Activated CD4-positive, alpha-beta T cell treated with anti-CD3 and anti-CD28 coated beads, Interleukin-2, amount 10 ng/mL, durations not matched to agents 24 days and 14 days (primary cell): Measurements from ENCODE around the gene PARVA. TPM values are rescaled to one million over a fixed set of nuclear protein-coding genes. Genes with fewer than 3 reads are reported as not detected.

Source experiments
- DNase-seq: peaks from one replicate; pipeline ENCODE4 v3.0.0; 2022
- H3K27ac Mint-ChIP-seq: one replicate; pipeline ENCODE4 v1.8.0; 2022; ENCODE audit warnings: mild to moderate bottlenecking, mixed read lengths
- H3K27me3 Mint-ChIP-seq: one replicate; pipeline ENCODE4 v1.8.0; 2022; ENCODE audit warnings: mixed read lengths
- H3K36me3 Mint-ChIP-seq: one replicate; pipeline ENCODE4 v1.8.0; 2022; ENCODE audit warnings: low read depth, mild to moderate bottlenecking, mixed read lengths
- H3K4me1 Mint-ChIP-seq: one replicate; pipeline ENCODE4 v1.8.0; 2021; ENCODE audit warnings: mixed read lengths
- H3K4me3 Mint-ChIP-seq: one replicate; pipeline ENCODE4 v1.8.0; 2022; ENCODE audit warnings: mild to moderate bottlenecking, moderate library complexity, mixed read lengths
- H3K9me3 Mint-ChIP-seq: one replicate; pipeline ENCODE4 v1.8.0; 2021; ENCODE audit warnings: mixed read lengths
- intact Hi-C: fragments of 100-400 bp; cut with micrococcal nuclease; formaldehyde crosslinking; loops from one replicate; pipeline ENCODE4 v1.15.1; 2023
- total RNA-seq: library from RNA; stranded (reverse); gene quantifications from 2 replicates; pipeline ENCODE4 v1.2.3, GENCODE V29; 2022

PARVA gene
- total RNA-seq, 1 donor from 2014 or later, result not detected

DNA sequence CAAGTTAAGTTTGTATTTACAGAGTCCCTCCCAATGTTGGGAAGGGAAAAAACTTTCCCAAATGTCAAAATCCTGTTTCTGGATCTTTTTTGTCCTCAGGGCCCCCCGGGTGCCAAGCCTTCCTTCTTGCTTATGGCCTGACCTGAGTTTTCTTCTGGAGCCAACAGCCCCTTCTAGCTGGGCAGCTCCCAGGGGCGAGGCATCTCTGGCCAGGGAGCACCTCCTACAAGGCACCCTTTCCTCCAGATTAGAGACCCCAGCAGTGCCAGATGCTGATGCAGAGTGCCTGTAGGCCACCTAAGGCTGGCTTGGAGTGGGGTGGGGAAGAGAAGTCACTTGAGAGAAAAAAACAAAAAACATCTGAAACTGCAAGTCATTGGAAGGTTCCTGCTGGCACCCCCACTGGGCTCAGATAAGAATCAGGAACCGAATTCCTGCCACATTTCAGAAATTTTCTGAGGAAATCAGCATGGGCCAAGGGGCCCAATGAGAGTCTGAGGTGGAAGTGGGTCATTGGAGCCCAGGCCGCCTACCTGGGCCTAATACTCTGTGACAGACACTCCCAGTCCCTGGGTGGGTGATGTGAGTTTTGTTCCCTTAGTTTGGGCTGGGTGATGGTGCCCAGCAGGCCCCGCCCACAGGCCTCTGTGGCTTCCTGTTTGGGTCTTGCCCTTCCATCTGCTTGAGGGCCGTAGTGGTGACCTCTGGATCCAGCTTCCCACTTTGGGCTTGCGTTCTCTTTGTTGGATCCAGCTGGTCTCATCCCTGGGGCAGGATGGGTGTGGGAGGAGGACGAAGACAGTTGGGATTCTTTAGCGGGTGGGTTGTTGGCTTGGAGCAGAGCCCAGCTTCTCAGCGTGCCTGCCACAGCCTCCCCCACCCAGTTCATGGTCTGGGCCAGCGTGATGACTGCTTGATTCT, 40.6 kb downstream of the PARVA start:
- no peak overlapping the region for H3K4me3 Mint-ChIP-seq
- H3K27me3 Mint-ChIP-seq, result peaks cover 15% of the 10 kb centered on the region
- DNase-seq, result no peak
- H3K4me1 Mint-ChIP-seq, result no peaks in the 10 kb centered on the region
- intact Hi-C loops, result no loop called here
- no peaks in the 10 kb centered on the region for H3K36me3 Mint-ChIP-seq
- H3K27ac Mint-ChIP-seq, result no peak overlapping the region
- H3K9me3 Mint-ChIP-seq, result no peaks in the 10 kb centered on the region

DNA sequence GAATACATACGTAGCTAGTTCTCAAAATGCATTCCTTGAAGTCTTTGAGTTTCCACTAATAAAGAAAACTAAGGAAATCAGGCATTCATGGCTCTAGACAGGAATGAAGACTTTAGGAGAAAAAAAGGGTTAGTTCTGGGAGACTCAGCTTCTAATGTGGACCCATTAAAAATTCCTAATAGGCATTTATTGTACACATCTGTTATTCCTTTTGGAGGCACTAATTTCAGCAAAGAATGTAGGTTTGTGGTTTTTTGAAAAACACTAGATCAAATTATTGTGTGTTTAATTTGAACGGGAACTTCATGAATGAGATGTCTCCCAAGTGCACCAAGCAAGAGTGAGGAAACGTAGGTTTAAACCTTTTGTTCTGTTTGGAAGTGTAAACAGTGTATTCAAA, 42.7 kb downstream of the PARVA start:
- Mint-ChIP-seq H3K36me3 (no peaks in the 10 kb centered on the region), H3K4me3 (no peak overlapping the region), H3K4me1 (no peaks in the 10 kb centered on the region), H3K27ac (no peak overlapping the region), H3K9me3 (no peaks in the 10 kb centered on the region), H3K27me3 (peaks cover 15% of the 10 kb centered on the region)
- intact Hi-C loops, result no loop called here
- DNase-seq, result no peak

DNA sequence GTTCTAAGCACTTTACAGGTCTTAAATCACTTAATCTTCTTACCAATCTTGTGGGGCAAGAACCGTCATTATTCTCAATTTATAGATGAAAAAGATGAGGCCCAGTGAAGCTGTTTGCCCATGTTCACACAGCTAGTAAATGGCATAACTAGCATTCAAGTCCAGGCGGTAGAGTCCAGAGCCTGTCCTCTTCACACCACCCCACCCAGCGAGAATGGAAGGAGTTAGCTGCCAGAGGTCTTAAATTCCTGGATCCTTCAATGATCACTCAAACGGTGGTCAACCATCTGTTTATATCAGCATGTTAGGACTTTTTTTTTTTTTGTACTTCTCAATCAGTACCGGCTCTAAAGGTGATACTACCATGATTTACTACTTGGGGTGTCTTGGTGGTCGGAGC, 43.3 kb downstream of the PARVA start:
- intact Hi-C loops, result no loop called here
- Mint-ChIP-seq H3K36me3 (no peaks in the 10 kb centered on the region), H3K27me3 (peaks cover 17% of the 10 kb centered on the region), H3K4me3 (no peak overlapping the region), H3K27ac (no peak overlapping the region), H3K4me1 (no peaks in the 10 kb centered on the region), H3K9me3 (no peaks in the 10 kb centered on the region)
- no peak for DNase-seq

DNA sequence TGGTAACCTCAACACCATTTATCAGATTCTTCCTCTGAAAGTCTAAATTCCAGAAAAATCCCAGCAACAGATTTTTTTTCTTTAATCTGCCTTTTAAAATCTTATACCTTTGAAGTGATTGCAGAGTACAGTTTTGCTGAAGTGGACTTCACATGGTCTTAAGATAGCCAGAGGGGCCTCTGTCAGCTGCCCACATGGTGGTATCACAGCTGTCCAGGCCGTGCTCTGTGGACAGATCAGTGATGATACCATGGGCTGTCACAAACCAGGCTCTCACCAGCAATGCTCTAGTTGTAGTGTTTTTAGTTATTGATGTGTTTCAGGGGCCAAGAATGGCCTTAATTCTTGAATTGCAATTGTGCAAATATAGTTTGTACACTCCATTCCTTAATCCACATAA, 44.0 kb downstream of the PARVA start:
- no peak overlapping the region for H3K27ac Mint-ChIP-seq
- H3K9me3 Mint-ChIP-seq, result no peaks in the 10 kb centered on the region
- DNase-seq, result no peak
- intact Hi-C loops, result no loop called here
- H3K4me3 Mint-ChIP-seq, result no peak overlapping the region
- no peaks in the 10 kb centered on the region for H3K4me1 Mint-ChIP-seq
- peaks cover 15% of the 10 kb centered on the region for H3K27me3 Mint-ChIP-seq
- no peaks in the 10 kb centered on the region for H3K36me3 Mint-ChIP-seq

DNA sequence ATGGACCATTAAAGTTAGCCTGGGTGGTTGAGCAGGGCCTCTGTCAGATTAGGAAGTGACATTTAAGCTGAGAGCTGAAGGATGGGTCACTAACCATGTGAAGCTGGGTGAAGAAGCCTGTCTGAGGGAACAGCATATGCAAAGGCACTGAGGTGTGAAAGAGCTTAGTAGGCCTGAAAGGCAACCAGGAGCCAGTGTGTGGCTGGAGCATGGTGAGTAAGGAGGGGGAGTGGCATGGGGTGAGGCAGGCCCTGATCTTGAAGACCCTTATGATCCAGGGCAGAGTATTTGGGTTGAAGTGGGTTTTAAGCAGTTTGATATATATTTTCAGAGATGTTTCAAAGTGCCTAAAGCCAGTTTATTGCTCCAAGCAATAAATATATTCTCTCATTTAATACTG, 48.8 kb downstream of the PARVA start:
- intact Hi-C loops, result no loop called here
- Mint-ChIP-seq H3K4me3 (no peak overlapping the region), H3K4me1 (no peaks in the 10 kb centered on the region), H3K27me3 (peaks cover 7% of the 10 kb centered on the region), H3K27ac (no peak overlapping the region), H3K9me3 (no peaks in the 10 kb centered on the region), H3K36me3 (no peaks in the 10 kb centered on the region)
- no peak for DNase-seq

DNA sequence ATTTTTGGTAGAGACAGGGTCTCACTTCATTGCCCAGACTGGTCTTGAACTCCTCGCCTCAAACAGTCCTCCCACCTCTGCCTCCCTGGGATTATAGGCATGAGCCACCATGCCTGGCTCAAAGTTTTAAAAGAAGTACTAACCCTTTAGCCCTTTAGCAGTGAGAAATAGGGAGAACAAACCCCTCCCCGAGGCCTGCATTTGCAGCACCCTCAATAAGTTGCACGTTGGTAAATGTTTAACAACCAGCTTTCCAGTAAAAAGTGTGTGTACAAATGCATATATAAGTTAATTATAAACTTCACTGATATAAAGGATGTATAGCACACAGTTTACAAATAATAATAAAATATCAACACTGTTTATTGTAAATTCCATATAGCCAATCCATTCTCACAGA, 51.8 kb downstream of the PARVA start:
- H3K4me3 Mint-ChIP-seq, result no peak overlapping the region
- intact Hi-C loops, result no loop called here
- DNase-seq, result no peak
- no peaks in the 10 kb centered on the region for H3K36me3 Mint-ChIP-seq
- H3K4me1 Mint-ChIP-seq, result no peaks in the 10 kb centered on the region
- H3K27me3 Mint-ChIP-seq, result peaks cover 2% of the 10 kb centered on the region
- H3K27ac Mint-ChIP-seq, result no peak overlapping the region
- no peaks in the 10 kb centered on the region for H3K9me3 Mint-ChIP-seq

DNA sequence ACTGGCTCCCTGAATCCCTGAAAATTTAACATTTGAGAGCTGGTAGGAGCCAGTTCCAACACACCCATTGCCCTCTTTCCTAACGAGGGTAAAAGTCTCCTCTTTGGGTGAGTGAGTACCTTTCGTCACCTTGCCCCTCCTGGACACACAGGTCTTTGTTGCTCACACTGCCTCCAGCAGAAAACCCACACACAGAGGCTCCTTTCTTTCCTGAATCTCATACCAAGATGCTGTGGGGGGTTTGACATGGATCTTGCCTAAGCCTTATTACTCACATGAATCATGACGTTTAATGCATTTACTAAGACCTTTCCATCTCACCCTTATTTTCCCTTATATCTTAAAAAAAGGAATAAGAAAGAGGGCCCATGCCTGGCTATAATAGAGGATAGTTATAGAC, 53.0 kb downstream of the PARVA start:
- no peaks in the 10 kb centered on the region for H3K9me3 Mint-ChIP-seq
- intact Hi-C loops, result no loop called here
- no peaks in the 10 kb centered on the region for H3K4me1 Mint-ChIP-seq
- no peak overlapping the region for H3K4me3 Mint-ChIP-seq
- H3K27me3 Mint-ChIP-seq, result peaks cover 8% of the 10 kb centered on the region
- H3K36me3 Mint-ChIP-seq, result no peaks in the 10 kb centered on the region
- DNase-seq, result no peak
- no peak overlapping the region for H3K27ac Mint-ChIP-seq

DNA sequence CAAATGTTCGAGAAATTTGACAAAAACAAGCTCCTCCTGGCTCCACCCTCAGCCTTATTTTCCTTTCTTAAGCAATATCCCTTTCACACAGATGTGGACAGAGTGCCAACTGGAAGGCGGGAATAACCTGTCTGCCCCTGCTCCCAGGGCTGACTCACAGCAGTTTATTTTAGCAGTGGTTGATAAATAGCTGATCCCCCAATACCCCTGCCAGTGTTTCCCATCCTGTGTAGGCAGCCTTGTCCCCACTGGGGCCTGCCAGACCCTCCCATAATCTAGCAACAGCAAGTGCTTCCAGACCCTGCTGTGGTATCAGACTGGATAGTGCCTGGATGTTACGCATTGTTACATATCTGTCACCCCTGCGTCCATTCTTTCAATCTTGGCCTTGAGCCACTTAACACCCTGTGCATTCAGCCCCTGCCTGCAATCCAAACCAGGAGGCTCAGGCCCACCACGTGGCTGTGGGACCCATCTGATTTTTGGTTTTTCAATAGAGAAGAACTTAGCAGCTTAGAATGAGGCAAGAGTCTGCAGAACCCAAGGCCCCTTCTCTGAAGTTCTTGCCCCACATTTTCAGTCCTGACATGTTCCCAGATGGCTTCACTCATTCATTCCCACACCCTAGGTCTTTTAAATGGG, 53.7 kb downstream of the PARVA start:
- Mint-ChIP-seq H3K27me3 (peaks cover 7% of the 10 kb centered on the region), H3K9me3 (no peaks in the 10 kb centered on the region), H3K36me3 (no peaks in the 10 kb centered on the region), H3K4me3 (no peak overlapping the region), H3K27ac (no peak overlapping the region), H3K4me1 (no peaks in the 10 kb centered on the region)
- intact Hi-C loops, result no loop called here
- DNase-seq, result no peak

DNA sequence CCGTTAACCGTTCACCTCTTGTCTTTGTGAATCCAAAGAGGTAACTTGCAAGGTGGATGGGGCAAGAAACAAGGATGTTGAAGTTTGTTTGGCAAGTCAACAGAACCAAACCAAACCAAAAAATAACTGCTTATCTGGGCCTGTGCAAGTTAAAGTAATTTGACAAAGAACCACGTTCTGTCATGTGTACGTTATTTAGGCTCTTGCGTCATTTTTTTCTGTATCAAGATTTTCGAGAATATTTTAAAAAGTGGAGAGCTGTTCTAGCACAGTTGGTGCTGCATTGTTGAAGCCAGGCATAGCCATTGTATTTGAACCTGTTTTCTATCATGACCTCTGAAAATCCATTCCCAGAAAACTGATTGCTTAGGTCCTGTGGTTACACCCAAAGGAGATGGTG, 55.1 kb downstream of the PARVA start:
- Mint-ChIP-seq H3K9me3 (no peaks in the 10 kb centered on the region), H3K4me1 (no peaks in the 10 kb centered on the region), H3K4me3 (no peak overlapping the region), H3K27me3 (peaks cover 7% of the 10 kb centered on the region), H3K36me3 (no peaks in the 10 kb centered on the region), H3K27ac (no peak overlapping the region)
- DNase-seq, result no peak
- intact Hi-C loops, result no loop called here

DNA sequence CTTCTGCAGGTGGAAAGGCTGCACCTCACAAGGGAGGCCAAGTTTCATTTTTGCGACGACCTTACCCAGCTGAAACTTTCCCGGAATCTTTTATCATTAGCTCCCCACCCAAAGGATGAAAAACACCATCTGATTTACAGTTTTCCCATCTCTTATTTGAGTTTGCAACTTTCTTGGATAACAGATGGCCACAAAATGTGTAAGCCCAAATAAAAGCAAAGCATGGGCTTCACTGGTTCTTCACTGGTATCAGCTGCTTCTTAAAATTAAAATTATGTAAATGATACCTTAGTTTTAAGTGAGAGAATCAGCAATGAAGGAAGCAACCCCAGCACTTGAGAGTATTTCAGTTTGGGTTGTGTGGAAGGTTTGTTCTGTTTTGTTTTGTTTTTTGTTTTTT, 55.8 kb downstream of the PARVA start:
- DNase-seq, result no peak
- Mint-ChIP-seq H3K4me1 (no peaks in the 10 kb centered on the region), H3K27ac (no peak overlapping the region), H3K36me3 (no peaks in the 10 kb centered on the region), H3K9me3 (no peaks in the 10 kb centered on the region), H3K27me3 (peaks cover 7% of the 10 kb centered on the region), H3K4me3 (no peak overlapping the region)
- intact Hi-C loops, result no loop called here

DNA sequence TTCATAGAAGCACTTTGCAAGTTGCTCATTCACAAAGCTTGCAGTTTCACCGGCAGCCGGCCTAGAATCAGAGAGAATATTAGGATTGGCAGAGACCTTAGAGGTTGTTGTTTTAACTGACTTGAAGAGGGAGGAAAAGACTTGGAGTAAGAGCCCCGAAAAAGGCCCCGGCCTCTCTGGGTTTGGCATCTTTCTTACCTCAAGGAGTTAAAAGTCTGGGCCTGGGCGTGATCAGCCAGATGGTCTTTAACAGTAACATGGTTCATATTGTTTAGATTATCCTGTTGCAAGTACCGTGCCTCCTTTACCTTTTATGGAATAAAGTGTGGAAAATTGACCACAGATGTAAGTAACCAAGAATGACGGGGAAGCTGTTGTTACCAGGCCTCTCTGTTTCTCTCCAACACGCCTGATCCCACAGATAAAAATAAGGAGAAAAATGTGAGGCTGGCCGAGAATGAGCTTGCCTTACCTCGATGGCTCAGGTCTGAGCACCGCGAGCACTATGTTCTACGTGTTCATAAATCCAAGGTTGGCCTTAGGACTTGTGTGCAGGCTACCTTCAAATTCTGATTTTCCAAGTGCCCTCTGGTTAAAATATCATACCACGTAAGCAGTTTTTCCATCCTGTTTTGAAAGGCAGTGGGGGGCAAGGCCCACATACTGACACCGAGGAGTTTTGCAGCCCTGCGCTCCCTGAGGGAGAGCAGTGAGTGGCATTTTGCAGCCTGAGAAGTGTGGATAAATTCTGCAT, 56.4 kb downstream of the PARVA start:
- H3K36me3 Mint-ChIP-seq, result no peaks in the 10 kb centered on the region
- peaks cover 7% of the 10 kb centered on the region for H3K27me3 Mint-ChIP-seq
- no peak overlapping the region for H3K27ac Mint-ChIP-seq
- intact Hi-C loops, result no loop called here
- DNase-seq, result no peak
- no peaks in the 10 kb centered on the region for H3K9me3 Mint-ChIP-seq
- H3K4me1 Mint-ChIP-seq, result no peaks in the 10 kb centered on the region
- H3K4me3 Mint-ChIP-seq, result no peak overlapping the region

DNA sequence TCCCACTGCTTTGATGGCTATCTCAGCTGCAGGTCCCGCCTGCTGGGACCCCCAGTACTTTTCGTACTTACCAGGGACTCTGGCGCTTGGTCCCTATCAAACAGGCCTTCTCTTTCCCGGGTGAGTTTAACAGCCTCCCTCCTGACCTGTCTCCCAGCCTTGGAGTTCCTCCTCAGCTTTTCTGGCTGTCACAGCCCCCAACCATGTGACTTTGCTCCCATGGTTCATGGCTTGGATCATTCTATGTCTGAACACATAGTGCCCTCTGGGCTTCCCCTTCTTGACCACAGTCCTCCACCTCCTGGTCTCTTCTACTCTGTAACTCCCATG, 56.9 kb downstream of the PARVA start:
- DNase-seq, result no peak
- H3K27ac Mint-ChIP-seq, result no peak overlapping the region
- H3K36me3 Mint-ChIP-seq, result no peaks in the 10 kb centered on the region
- H3K9me3 Mint-ChIP-seq, result no peaks in the 10 kb centered on the region
- H3K4me3 Mint-ChIP-seq, result no peak overlapping the region
- peaks cover 7% of the 10 kb centered on the region for H3K27me3 Mint-ChIP-seq
- intact Hi-C loops, result no loop called here
- no peaks in the 10 kb centered on the region for H3K4me1 Mint-ChIP-seq

DNA sequence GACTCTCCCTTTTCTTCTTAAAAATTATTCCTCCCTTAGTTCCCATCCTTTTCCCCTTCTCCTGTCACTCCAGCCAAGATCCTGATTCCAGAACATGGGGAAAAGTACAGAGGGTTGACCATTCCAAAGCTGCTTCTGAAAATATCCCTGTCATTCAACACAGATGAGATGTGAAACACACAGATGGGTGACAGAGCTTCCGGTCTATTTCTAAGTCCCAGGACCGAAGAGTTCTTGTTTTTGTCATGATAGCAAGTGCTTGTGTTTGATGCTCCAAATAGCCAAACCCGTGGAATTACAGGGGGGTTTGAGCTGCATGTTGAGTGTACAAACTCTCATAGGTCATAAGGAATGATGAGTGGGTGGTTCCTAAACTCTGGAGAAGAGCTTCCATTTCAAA, 57.9 kb downstream of the PARVA start:
- Mint-ChIP-seq H3K9me3 (no peaks in the 10 kb centered on the region), H3K27ac (no peak overlapping the region), H3K27me3 (peaks cover 7% of the 10 kb centered on the region), H3K36me3 (no peaks in the 10 kb centered on the region), H3K4me1 (no peaks in the 10 kb centered on the region), H3K4me3 (no peak overlapping the region)
- intact Hi-C loops, result no loop called here
- DNase-seq, result no peak

DNA sequence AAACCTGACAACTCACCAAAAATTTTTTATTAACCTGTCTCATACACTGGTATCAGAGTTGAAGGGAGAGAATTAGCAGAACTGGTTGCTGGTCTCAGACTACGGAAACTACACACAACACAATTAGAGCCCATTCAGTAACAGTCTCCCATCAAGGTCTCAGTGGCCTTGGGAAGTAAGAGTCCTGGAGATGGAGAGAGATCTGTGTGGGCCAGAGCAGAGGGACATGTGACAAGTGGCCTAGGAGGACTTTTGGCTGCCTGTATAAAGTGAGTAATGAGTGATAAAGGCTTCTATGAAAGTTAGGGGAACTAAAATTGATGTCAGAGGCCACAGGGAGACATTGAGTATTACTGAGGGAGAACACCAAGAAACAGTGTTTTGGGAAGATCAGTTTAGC, 58.9 kb downstream of the PARVA start:
- Mint-ChIP-seq H3K4me3 (no peak overlapping the region), H3K27me3 (peaks cover 7% of the 10 kb centered on the region), H3K4me1 (no peaks in the 10 kb centered on the region), H3K9me3 (no peaks in the 10 kb centered on the region), H3K27ac (no peak overlapping the region), H3K36me3 (no peaks in the 10 kb centered on the region)
- intact Hi-C loops, result no loop called here
- DNase-seq, result no peak
